RWPE1 (cell line): Measurements from ENCODE around the gene EYA2.

Source experiments
- CTCF ChIA-PET: fragments of 350-600 bp; sonication (Branson Sonifier 250); formaldehyde crosslinking; extraction: SDS; loops from one replicate; lab custom pipeline; 2021; lab: Yijun Ruan, JAX
- POLR2A ChIA-PET: fragments of 400-600 bp; formaldehyde crosslinking; extraction: SDS; loops from one replicate; lab custom pipeline; 2020; ENCODE audit warnings: antibody characterized with exemption; ENCODE audit not compliant: low non-redundant PET; lab: Yijun Ruan, JAX
- DNase-seq: peaks from one replicate; pipeline ENCODE4 v3.0.0; 2012; ENCODE audit warnings: low spot score
- H3K27ac ChIP-seq: fragments of 450-650 bp; 2 replicates; pipeline ENCODE4 v1.5.1; 2017
- TF ChIP-seq, protein P1 (sequence below): fragments of 450-650 bp; conservative IDR thresholded peaks from 2 replicates; pipeline ENCODE4 v1.5.1; 2017; ENCODE audit warnings: low read depth, mild to moderate bottlenecking

EYA2 gene

DNA sequence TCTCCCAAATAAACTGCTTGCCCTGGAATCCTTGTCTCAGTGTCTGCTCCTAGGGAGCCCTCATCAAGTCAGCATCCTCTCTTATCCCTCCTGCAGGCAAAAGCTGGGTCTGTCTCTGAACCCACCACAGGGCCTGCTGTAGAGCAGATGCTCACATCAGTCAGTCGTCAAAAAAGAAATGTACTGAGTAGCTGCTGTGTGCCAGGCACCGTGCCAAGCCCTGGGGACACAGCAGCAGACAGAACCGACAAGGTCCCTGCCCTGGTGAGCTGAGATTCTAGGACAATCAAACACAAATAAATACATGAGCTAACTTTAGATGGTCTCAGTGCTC is 68.5 kb downstream of the EYA2 start:
- POLR2A ChIA-PET = no interaction called here
- H3K27ac ChIP-seq = no peak overlapping the region
- no peak for DNase-seq
- TF ChIP-seq, protein P1, sequence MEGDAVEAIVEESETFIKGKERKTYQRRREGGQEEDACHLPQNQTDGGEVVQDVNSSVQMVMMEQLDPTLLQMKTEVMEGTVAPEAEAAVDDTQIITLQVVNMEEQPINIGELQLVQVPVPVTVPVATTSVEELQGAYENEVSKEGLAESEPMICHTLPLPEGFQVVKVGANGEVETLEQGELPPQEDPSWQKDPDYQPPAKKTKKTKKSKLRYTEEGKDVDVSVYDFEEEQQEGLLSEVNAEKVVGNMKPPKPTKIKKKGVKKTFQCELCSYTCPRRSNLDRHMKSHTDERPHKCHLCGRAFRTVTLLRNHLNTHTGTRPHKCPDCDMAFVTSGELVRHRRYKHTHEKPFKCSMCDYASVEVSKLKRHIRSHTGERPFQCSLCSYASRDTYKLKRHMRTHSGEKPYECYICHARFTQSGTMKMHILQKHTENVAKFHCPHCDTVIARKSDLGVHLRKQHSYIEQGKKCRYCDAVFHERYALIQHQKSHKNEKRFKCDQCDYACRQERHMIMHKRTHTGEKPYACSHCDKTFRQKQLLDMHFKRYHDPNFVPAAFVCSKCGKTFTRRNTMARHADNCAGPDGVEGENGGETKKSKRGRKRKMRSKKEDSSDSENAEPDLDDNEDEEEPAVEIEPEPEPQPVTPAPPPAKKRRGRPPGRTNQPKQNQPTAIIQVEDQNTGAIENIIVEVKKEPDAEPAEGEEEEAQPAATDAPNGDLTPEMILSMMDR = no peak
- CTCF ChIA-PET = no interaction called here

DNA sequence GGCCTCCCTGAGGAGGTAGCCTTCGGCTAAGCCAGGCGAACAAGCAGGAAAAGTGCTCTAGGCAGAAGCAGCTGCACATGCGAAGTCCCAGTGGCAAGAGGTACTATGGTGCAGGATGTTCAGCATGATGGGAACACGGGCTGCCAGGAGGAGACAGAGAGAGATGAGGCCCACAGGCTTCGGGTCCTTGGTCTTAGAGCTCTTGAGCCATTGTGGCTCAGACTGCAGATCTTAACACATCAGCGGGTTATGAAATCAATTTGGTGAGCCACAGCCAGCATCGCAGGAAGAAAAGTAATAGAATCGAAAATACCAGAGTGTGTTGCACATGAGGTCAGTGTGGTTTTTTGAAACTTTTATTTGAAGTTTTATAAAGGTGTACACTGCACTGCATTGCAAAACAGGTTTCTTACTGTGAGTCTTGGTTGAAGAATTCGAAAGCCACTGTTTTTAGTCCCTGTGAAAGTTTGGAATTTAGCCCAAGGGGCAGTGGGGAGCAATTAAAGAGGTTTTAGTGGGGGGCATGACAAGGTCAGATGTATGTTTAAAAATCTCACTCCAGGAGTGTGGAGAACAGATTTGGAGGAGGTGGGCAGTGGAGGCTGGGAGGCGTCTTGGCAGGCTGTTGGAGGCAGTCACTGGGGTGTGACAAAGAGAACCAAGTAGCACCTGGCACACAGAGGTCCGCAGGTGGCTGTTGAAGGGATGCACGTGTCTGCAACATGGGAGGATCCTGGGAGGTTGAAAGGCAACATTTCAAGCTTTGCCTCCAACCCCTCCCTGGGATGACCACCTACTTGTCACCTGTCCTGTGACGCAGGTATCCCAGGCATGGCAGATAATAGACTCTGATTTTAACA is 69.3 kb downstream of the EYA2 start:
- DNase-seq = peak; percentile 44
- CTCF ChIA-PET = interaction anchor here (0.5 kb wide), 1 partner anchor 483 kb away, joined by 3 read pairs; no protein-coding TSS in a partner anchor
- no peak overlapping the region for H3K27ac ChIP-seq
- POLR2A ChIA-PET = no interaction called here
- TF ChIP-seq, protein P1 = no peak

DNA sequence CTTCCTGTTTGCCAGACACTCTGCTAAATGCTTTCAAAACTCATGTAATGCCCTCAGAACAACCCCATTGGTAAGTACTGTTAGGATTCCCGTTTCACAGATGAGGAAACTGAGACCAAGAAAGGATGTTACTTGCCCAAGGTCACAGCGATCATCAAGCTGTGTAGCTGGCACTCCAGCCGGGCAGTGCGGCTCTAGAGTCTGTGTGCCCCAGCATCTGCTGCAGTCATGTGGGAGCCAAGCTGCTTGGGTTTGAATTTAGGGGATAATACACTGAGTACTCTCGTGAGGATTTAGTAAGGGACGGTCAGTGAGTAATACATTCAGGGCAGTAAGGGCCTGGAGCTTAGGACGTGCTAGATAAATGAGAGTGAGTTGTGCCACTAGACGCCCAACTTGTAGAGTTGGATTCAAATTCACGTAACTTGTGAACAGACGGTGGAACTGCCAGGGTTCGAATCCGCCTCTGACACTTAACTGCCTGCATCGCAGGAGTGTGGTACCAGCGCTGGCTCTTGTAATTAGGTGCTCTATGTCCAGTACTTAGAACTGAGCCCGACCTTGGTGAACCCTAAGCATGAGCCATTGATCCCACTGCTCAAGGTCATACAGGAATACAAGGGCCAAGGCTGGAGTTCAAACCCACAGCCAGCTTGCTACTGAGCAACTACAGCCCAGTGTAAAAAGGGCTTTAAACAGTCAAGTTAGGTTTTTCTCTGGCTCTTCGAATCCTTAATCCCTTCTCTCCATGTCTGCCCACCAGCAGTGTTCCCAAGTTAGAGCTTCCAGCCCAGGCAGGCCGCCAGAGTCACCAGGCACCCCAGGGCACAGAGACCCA is 70.2 kb downstream of the EYA2 start:
- TF ChIP-seq, protein P1 = no peak
- CTCF ChIA-PET = interaction anchor here (0.5 kb wide), 1 partner anchor 482 kb away, joined by 3 read pairs; no protein-coding TSS in a partner anchor
- no peak for DNase-seq
- POLR2A ChIA-PET = no interaction called here
- H3K27ac ChIP-seq = no peak overlapping the region

DNA sequence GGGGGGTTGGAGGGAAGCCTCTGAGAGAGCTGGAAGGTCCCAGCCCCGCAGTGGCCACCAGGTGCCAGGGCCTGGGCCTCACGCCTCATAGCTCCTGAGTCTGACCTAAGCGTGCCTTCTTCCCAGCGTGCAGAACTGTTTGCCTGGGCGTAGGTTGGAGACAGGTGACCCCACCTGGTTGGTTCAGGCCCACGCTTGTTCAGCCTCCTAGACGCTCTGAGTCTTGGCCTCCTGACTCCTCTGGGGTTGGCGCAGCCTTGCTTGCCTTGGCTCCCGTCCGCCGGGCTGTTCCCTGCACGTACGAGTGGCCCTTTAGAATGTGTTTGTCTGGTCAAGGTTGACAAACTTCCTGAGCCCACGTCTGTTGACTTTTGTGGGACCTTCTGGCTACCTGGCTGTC is 70.8 kb downstream of the EYA2 start:
- TF ChIP-seq, protein P1 = no peak
- CTCF ChIA-PET = interaction anchor here (0.7 kb wide), 1 partner anchor 199 kb away, joined by 3 read pairs; no protein-coding TSS in a partner anchor
- POLR2A ChIA-PET = no interaction called here
- DNase-seq = no peak
- H3K27ac ChIP-seq = no peak overlapping the region; the same call in 1 of the 2 replicates

DNA sequence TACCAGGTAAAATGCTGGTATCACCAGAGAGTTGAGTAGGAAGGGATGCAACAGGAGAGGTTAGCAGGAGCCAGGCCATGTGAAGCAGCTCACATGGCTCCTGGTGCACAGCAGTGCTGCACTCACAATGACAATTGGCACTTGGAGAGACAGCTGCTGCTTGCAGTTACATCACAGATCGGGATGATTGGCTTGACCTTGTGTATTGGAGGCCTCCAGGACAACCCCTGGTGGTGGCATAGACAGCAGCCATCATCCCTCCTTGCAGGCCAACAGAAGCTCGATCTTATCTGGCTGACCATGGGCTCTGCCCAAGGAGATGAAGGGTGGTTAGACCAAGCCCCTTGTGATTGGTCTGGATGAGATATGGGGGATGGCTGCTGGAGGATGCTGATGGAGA is 73.0 kb downstream of the EYA2 start:
- ChIA-PET CTCF (interaction anchor here (0.6 kb wide), 2 partner anchors 75 to 190 kb away, joined by 4 to 5 read pairs; no protein-coding TSS in a partner anchor), POLR2A (no interaction called here)
- no peak overlapping the region for H3K27ac ChIP-seq
- no peak for DNase-seq
- TF ChIP-seq, protein P1 = no peak

DNA sequence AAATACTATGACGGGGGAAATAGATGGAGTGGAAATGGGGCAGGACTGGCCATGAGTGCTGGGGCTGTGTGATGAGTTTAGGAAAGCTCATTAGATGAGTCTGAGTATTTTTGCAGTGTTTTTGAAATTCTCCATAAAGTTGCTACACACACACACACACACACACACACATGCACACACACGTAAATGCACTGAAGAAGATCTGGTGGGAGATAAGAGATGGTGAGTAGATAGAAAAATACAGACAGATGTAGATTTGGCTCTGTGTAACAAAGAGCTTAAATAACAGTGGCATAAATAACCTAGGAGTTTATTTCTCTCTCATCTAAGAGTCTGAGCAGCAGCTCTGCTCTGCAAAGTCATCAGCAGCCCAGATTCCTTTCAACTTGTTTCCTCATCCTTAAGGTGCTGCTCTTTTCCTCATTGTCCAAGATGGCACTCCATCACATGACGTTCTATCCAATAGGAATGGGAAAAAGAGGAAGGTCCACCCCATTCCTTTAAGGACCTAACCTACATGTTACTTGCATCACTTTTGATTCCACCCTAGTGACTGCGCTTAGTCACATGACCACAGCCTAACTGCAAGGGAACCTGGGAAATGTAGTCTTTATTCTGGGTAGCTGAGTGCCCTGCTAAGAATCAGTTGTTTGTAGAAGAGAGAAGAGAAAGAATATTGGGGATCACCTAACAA is 76.4 kb downstream of the EYA2 start:
- CTCF ChIA-PET = interaction anchor here (0.7 kb wide), 1 partner anchor 11 kb away, joined by 3 read pairs; no protein-coding TSS in a partner anchor

More for the DNA sequence above, 76.4 kb downstream of the EYA2 start:
- POLR2A ChIA-PET = no interaction called here
- peak; percentile 95 for DNase-seq
- no peak overlapping the region for H3K27ac ChIP-seq
- TF ChIP-seq, protein P1 = no peak
